ENCODE data around the gene PAIP2. TPM values are rescaled to one million over a fixed set of nuclear protein-coding genes. Genes with fewer than 3 reads are reported as not detected.

Gene PAIP2
- total RNA-seq, 2 experiments from 2014 or later = 110 to 113 TPM

DNA sequence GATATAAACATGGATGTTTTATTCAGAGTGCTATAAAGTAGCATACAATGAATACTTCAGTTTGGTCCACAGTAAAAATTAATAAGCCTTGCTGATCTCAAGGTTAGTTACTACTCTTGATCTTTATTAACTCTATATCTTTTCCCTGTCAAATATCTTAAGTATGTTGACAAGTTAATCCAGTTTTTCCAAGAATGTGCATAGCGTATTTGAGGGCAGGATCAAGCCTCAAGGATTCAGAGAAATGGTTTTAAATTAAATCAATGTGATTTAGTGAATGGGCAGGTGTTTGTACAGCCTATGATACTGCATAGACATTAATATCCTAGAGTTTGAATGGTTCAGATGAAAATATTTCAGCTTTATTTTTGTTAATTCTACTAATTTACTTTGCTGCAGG, 27.4 kb upstream of the PAIP2 start:
- ChIA-PET CTCF (no interaction called here), POLR2A (interaction anchor here (0.9 to 1.0 kb wide), 3 partner anchors 14 to 21 kb away, joined by 3 to 4 read pairs (median 4); no protein-coding TSS in a partner anchor)
- ATAC-seq (no peak), DNase-seq (no peak)
- Mint-ChIP-seq H3K9me3 (no peaks in the 10 kb centered on the region), H3K36me3 (ENCODE audit: low read depth) (peaks cover 47% of the 10 kb centered on the region), H3K4me1 (ENCODE audit: low read depth) (peaks cover 41% of the 10 kb centered on the region), H3K27ac (peak overlapping the region; percentile 32), H3K4me3 (no peak overlapping the region), H3K27me3 (no peaks in the 10 kb centered on the region)
- TF ChIP-seq, protein P1, sequence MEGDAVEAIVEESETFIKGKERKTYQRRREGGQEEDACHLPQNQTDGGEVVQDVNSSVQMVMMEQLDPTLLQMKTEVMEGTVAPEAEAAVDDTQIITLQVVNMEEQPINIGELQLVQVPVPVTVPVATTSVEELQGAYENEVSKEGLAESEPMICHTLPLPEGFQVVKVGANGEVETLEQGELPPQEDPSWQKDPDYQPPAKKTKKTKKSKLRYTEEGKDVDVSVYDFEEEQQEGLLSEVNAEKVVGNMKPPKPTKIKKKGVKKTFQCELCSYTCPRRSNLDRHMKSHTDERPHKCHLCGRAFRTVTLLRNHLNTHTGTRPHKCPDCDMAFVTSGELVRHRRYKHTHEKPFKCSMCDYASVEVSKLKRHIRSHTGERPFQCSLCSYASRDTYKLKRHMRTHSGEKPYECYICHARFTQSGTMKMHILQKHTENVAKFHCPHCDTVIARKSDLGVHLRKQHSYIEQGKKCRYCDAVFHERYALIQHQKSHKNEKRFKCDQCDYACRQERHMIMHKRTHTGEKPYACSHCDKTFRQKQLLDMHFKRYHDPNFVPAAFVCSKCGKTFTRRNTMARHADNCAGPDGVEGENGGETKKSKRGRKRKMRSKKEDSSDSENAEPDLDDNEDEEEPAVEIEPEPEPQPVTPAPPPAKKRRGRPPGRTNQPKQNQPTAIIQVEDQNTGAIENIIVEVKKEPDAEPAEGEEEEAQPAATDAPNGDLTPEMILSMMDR (IDR thresholded peaks at IDR 0.05) = no peak
- intact Hi-C loops (cut with micrococcal nuclease) = no loop called here

DNA sequence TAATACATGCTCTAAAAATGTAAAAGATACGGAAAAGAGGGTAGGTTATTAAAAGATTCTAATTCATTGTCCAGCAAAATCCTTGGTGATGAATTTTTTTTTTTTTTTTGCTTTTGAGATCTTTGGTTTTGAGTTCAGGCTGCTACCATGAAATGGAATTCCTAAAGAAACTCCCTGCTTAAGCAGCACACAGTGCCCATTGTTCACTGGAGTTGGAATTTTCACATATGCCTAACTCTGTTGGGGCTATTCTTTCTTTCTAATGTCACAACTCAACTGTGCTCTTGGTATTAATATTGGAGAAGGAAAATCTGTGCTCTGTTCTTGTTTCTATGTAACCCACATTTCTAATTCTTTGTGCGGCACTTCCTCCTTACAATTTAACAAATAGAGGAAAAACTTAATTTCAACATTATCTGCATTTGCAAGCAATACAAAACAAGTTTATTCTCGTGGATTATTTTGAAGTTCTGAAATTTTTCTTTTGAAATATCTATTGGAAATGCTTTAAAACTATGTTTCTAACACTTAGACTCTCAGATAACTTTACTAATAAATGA, 26.5 kb upstream of the PAIP2 start:
- DNase-seq (no peak), ATAC-seq (no peak)
- CTCF ChIA-PET = interaction anchor here (1.7 kb wide), 1 partner anchor 10 kb away, joined by 3 read pairs; no protein-coding TSS in a partner anchor
- Mint-ChIP-seq H3K27me3 (no peaks in the 10 kb centered on the region), H3K4me1 (ENCODE audit: low read depth) (peaks cover 33% of the 10 kb centered on the region), H3K4me3 (no peak overlapping the region), H3K27ac (peak overlapping the region; percentile 34), H3K9me3 (no peaks in the 10 kb centered on the region), H3K36me3 (ENCODE audit: low read depth) (peaks cover 45% of the 10 kb centered on the region)
- intact Hi-C loops (cut with micrococcal nuclease) = no loop called here
- TF ChIP-seq, protein P1 (IDR thresholded peaks at IDR 0.05) = no peak
- POLR2A ChIA-PET = interaction anchor here (0.9 to 8.8 kb wide), 5 partner anchors 9 to 22 kb away, joined by 3 to 60 read pairs (median 4); no protein-coding TSS in a partner anchor

DNA sequence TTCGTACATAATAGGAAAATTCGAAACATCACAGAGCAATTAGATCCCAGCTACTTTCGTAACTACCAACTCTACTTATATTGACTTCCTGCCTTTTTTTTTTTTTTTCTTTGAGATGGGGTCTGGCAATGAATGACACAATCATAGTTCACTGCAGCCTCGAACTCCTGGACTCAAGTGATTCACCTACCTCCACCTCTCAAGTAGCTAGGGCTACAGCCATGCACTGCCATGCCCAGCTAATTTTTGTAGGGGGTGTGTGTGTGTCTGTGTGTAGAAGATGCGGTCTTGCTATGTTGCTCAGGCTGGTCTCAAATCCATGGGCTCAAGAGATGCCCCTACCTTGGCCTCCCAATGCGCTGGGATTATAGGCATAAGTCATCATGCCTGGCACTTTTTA, 5.8 kb upstream of the PAIP2 start:
- peak; percentile 43 for ATAC-seq
- intact Hi-C loops (cut with micrococcal nuclease) = no loop called here
- POLR2A ChIA-PET = interaction anchor here (0.9 to 2.9 kb wide), 6 partner anchors 8 to 52 kb away, joined by 3 to 8 read pairs (median 4); no protein-coding TSS in a partner anchor

DNA sequence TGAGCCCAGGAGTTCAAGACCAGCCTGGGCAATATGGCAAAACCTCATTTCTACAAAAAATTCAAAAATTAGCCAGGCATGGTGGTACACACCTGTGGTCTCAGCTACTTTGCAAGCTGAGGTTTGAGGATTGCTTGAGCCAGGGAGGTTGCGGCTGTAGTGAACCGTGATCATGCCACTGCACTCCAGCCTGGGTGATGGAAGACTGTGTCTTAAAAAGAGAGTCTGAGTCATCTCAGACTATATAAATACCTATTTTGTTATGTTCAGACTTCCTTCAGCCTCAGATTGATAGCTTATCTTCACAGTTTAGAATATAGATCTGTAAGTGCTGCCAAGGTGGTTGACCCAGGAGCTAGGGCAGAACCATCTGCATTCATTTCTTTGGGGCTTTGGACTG, 1.6 kb upstream of the PAIP2 start:
- ATAC-seq (no peak), DNase-seq (no peak)
- TF ChIP-seq, protein P1 (IDR thresholded peaks at IDR 0.05) = no peak
- ChIA-PET POLR2A (interaction anchor here (0.9 to 4.1 kb wide), 4 partner anchors 26 to 64 kb away, joined by 3 to 49 read pairs (median 8); partner anchors contain the start of gene MZB1), CTCF (interaction anchor here (0.7 to 1.1 kb wide), 2 partner anchors 35 to 63 kb away, joined by 3 read pairs; no protein-coding TSS in a partner anchor)
- intact Hi-C loops (cut with micrococcal nuclease) = loop anchor here (2.0 to 5.0 kb wide), 2 partner anchors 43 to 52 kb away; no protein-coding TSS in a partner anchor
- H3K4me3 Mint-ChIP-seq = no peak overlapping the region
- peaks cover 17% of the 10 kb centered on the region for H3K36me3 Mint-ChIP-seq (ENCODE audit: low read depth)
- peaks cover 43% of the 10 kb centered on the region for H3K4me1 Mint-ChIP-seq (ENCODE audit: low read depth)
- H3K27me3 Mint-ChIP-seq = no peaks in the 10 kb centered on the region
- H3K9me3 Mint-ChIP-seq = no peaks in the 10 kb centered on the region
- no peak overlapping the region for H3K27ac Mint-ChIP-seq

More for the DNA sequence above, 5.8 kb upstream of the PAIP2 start:
- CTCF ChIA-PET = no interaction called here
- Mint-ChIP-seq H3K27me3 (no peaks in the 10 kb centered on the region), H3K4me3 (no peak overlapping the region), H3K4me1 (ENCODE audit: low read depth) (peaks cover 17% of the 10 kb centered on the region), H3K27ac (peak overlapping the region; percentile 80), H3K36me3 (ENCODE audit: low read depth) (peaks cover 13% of the 10 kb centered on the region), H3K9me3 (no peaks in the 10 kb centered on the region)
- peak; percentile 47 for DNase-seq
- TF ChIP-seq, protein P1 (IDR thresholded peaks at IDR 0.05) = no peak

DNA sequence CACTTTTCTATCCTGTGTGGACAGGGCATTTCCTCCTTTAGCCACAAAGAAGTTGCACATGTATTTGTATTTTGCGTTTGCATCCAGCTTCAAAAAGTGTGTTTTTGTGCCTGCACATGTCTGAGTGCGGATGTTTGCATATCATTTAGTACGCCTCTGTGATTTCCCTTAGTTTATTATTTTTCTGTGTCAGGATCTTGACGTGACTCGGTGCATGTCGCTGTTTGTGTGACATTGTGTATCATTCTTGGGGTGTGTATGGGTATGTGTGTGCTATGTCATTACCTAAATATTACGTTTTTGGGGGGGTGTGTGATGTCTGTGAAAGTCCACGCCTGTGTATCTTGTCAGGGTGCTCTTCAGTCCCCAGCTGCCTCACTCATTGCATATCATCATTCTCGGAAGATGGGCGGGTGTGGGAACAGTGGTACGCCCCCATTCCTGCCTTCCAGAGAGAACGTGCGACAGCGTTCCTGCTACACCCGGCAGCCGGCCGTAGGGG, 416 bp upstream of the PAIP2 start:
- Mint-ChIP-seq H3K36me3 (ENCODE audit: low read depth) (peaks cover 21% of the 10 kb centered on the region), H3K9me3 (no peaks in the 10 kb centered on the region), H3K4me1 (ENCODE audit: low read depth) (peaks cover 39% of the 10 kb centered on the region), H3K27me3 (no peaks in the 10 kb centered on the region), H3K4me3 (peak overlapping the region; percentile 89), H3K27ac (peak overlapping the region; percentile 95)
- ChIA-PET POLR2A (interaction anchor here (1.0 to 4.1 kb wide), 18 partner anchors 9 to 220 kb away, joined by 3 to 49 read pairs (median 6); partner anchors contain the start of genes MATR3, MZB1, SPATA24 and UBE2D2), CTCF (interaction anchor here (0.9 to 2.2 kb wide), 12 partner anchors 8 to 74 kb away, joined by 3 to 15 read pairs (median 6); partner anchors contain the start of gene MZB1)
- DNase-seq (no peak), ATAC-seq (peak; percentile 35)
- intact Hi-C loops (cut with micrococcal nuclease) = loop anchor here (2.0 to 5.0 kb wide), 2 partner anchors 44 to 51 kb away; no protein-coding TSS in a partner anchor
- TF ChIP-seq, protein P1 (IDR thresholded peaks at IDR 0.05) = peak; percentile 70

Measured in activated CD8-positive, alpha-beta T cell treated with anti-CD3 and anti-CD28 coated beads for 36 hours (primary cell).